Small intestine (tissue), 7 donors: ENCODE measurements around the gene PRRC1. TPM values are rescaled to one million over a fixed set of nuclear protein-coding genes. Genes with fewer than 3 reads are reported as not detected.

Source experiments
- DNase-seq, 2 donors: peaks; one replicate each; pipeline versions ENCODE4 v3.0.0 to v3.0.0-alpha.2; 2013
- FAIRE-seq: peaks from 2 replicates; lab custom pipeline; 2012; peaks lifted over from hg19 to GRCh38; lab: Jason Lieb, UNC
- H3K27ac ChIP-seq, 3 donors: one replicate each; pipeline ENCODE4 v1.5.1; 2013; ENCODE audit warnings: low read length in 2 of 3, mild to moderate bottlenecking in 2 of 3, control low read depth in 1 of 3, inconsistent platforms in 1 of 3, low read depth in 1 of 3, moderate library complexity in 1 of 3
- H3K27me3 ChIP-seq, 3 donors: one replicate each; pipeline ENCODE4 v1.6.1; 2013; ENCODE audit warnings: low read length in 3 of 3, inconsistent platforms in 1 of 3; ENCODE audit not compliant: control insufficient read depth in 3 of 3, insufficient read depth in 3 of 3
- H3K36me3 ChIP-seq, 3 donors: one replicate each; pipeline ENCODE4 v1.6.1; 2013; ENCODE audit warnings: low read length in 3 of 3, inconsistent platforms in 1 of 3, low read depth in 1 of 3, mild to moderate bottlenecking in 1 of 3, moderate library complexity in 1 of 3; ENCODE audit not compliant: control insufficient read depth in 3 of 3, insufficient read depth in 2 of 3
- H3K4me1 ChIP-seq, 3 donors: one replicate each; pipeline ENCODE4 v1.6.1; 2013; ENCODE audit warnings: low read length in 2 of 3, inconsistent platforms in 1 of 3, low read depth in 1 of 3, mild to moderate bottlenecking in 1 of 3, moderate library complexity in 1 of 3; ENCODE audit not compliant: control insufficient read depth in 3 of 3, insufficient read depth in 2 of 3
- H3K4me3 ChIP-seq, 3 donors: one replicate each; pipeline ENCODE4 v1.5.1; 2013; ENCODE audit warnings: low read length in 3 of 3, control low read depth in 1 of 3, inconsistent platforms in 1 of 3, low read depth in 1 of 3, mild to moderate bottlenecking in 1 of 3, moderate library complexity in 1 of 3
- H3K9me3 ChIP-seq, 2 donors: one replicate each; pipeline ENCODE4 v1.6.1; 2013; ENCODE audit warnings: low read depth in 1 of 2, low read length in 1 of 2; ENCODE audit not compliant: control insufficient read depth in 2 of 2, insufficient read depth in 1 of 2
- WGBS, 3 donors: extraction: QIAGEN DNeasy Blood & Tissue Kit; methylation state at CpG; one replicate each; pipeline ENCODE4 v1.1.7; 2013; 5-methylcytosine and 5-hydroxymethylcytosine counted together
- polyA plus RNA-seq, 4 donors: library from polyadenylated mRNA; stranded (reverse) in 3 of 4; unstranded in 1 of 4; fragments of 200-250 nt in 3 of 4; fragments of 120-200 nt in 1 of 4; gene quantifications; one replicate each; pipeline versions ENCODE4 v1.2.1 to v1.2.3, GENCODE V29; 2013
- donor health status: healthy with polysubstance abuse.
- donor health status: control.
- donor health status: control.
- donor health status: Bipolar disorder and iron deficiency.
- donor health status: healthy.

PRRC1 gene
- polyA plus RNA-seq, 4 donors = 24.6 to 76.0 (median 41.1) TPM

DNA sequence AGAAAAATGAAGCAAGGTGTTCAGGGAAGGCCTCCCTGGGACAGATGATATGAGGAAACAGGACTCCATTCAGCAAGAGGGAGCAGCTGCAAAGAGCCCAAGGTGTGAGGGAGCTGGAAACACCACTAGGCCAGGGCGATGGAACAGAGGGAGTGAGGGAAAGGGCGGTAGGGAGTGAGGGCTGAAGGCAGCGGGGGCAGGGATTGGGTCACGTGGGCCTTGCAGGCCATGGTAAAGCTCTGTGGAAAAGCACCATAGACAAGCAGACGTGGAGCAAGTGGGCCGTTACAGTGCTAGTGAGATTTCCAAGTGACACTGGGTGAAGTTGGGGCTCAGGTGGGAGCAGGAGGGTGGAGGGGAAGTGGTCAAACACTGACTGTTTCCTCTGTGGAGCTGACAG lies 10.8 kb upstream of the PRRC1 start:
- H3K4me3 ChIP-seq = no peak overlapping the region
- no peak for FAIRE-seq
- H3K27me3 ChIP-seq = no peaks in the 10 kb centered on the region
- DNase-seq = no peak
- 75 to 89% (median 85%) methylated on average over 6 of the region's 6 CpGs for WGBS, 3 donors
- no peaks in the 10 kb centered on the region for H3K4me1 ChIP-seq
- no peak overlapping the region for H3K27ac ChIP-seq
- H3K9me3 ChIP-seq = no peaks in the 10 kb centered on the region
- no peaks in the 10 kb centered on the region for H3K36me3 ChIP-seq

DNA sequence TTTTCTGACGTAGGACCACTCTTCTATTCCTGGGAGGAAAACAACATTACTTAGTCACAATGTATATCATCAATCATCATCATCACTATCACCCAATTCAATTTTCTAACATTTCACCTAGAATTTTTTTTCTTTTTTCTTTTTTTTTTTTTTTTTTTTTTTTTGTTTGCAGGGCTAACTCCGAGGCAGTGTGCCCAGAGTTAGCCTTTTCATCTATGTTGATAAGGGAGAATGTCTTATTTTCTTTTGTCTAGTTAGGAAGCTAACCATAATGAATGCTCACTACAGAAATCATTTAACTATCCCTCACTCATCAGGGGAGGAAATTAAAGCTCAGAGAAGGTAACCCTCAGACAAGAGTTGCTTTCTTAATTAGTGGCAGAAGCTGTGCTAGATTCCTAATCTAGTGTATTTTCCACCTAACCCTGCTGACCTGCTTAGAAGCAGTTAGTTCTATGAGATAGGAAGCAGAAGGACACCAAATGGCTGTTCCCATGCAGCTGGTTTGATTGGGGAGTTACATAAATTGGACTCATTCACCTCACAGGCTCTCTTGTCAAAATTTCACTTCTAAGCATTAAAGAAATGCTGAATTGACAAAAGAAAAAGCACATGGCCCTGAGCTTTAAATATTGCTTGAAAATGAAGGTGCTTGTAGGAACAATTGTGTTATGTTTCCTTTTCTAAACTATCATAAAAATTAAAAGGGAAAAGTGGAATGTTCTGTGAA lies 8.6 kb upstream of the PRRC1 start:
- Histone ChIP-seq H3K4me1 (no peaks in the 10 kb centered on the region), H3K4me3 (no peak overlapping the region), H3K27me3 (no peaks in the 10 kb centered on the region), H3K27ac (no peak overlapping the region), H3K9me3 (no peaks in the 10 kb centered on the region), H3K36me3 (no peaks in the 10 kb centered on the region)
- DNase-seq (no peak), FAIRE-seq (no peak)
- WGBS, 3 donors = 59 to 74% (median 67%) methylated on average over 2 of the region's 2 CpGs

DNA sequence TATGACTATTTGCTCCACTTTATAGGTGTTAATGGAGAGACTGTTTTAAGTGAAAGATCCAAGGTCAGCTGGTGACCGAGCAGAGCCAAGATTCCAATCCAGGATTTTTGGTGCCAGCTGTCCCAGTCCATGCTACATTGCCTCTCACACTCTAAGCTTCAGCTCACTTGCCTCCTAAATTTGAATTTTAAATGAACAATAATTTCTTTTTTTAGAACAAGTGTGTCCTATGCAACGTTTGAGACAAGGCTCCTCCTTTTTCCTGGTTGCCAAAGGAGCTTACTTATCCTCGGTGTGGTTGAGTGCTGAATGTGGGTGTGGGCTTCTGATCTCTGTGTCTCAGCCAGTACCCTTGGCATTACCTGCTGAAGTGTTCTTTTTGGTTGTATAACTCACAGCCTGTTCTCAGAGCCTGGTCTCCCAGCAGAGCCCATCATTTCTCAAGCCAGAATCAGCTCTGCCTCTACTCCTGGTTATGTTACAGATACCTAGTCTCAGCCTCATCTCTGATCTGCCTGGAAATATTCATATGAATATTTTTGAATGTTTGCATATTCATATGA lies 4.0 kb upstream of the PRRC1 start:
- DNase-seq (no peak), FAIRE-seq (no peak)
- Histone ChIP-seq H3K27me3 (no peaks in the 10 kb centered on the region), H3K36me3 (no peaks in the 10 kb centered on the region), H3K27ac (no peak overlapping the region), H3K9me3 (no peaks in the 10 kb centered on the region), H3K4me3 (no peak overlapping the region), H3K4me1 (peaks cover 0 to 3% (median 0%) of the 10 kb centered on the region in 3 donors)
- 41 to 48% (median 44%) methylated on average over 3 of the region's 3 CpGs for WGBS, 3 donors

- Histone ChIP-seq H3K4me1 (peaks cover 0 to 10% (median 7%) of the 10 kb centered on the region in 3 donors), H3K9me3 (no peaks in the 10 kb centered on the region), H3K27ac (no peak overlapping the region), H3K27me3 (no peaks in the 10 kb centered on the region), H3K36me3 (no peaks in the 10 kb centered on the region), H3K4me3 (no peak overlapping the region)
- DNase-seq (no peak), FAIRE-seq (no peak)
- WGBS, 3 donors = 87 to 100% (median 94%) methylated on average over 1 of the region's 1 CpG
Observed at GRCh38 chr5:127514816-127515215, 2.6 kb upstream of the PRRC1 start.

- DNase-seq (no peak), FAIRE-seq (no peak)
- H3K27ac ChIP-seq = no peak overlapping the region
- no peaks in the 10 kb centered on the region for H3K9me3 ChIP-seq
- no peak overlapping the region for H3K4me3 ChIP-seq
- H3K27me3 ChIP-seq = no peaks in the 10 kb centered on the region
- WGBS, 3 donors = 94 to 95% (median 95%) methylated on average over 10 of the region's 10 CpGs
- H3K4me1 ChIP-seq = peaks cover 0 to 10% (median 7%) of the 10 kb centered on the region in 3 donors
- H3K36me3 ChIP-seq = no peaks in the 10 kb centered on the region
Observed at GRCh38 chr5:127515693-127516440, 1.6 kb upstream of the PRRC1 start.

DNA sequence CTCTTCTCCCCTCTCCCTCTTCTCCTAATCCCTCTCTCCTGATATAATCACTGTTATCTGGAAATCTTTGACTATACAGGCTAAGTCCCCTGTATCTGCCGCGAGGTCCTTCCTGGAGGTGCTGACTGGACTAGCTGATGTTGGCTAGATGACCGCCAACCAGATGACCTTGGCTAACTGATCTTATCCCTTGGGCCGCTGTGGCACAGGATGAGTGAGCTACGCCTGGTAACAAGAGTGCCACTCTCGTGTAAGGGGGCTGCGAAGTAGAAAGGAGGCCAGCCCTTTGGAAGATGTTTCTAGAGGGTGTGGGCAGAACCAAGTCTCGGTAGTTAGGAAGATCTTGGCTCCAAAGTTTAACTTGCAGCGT lies 345 bp upstream of the PRRC1 start:
- FAIRE-seq = no peak

GRCh38 chr5:127518319-127518621 lies 830 bp downstream of the PRRC1 start:
- WGBS, 3 donors = 5 to 6% (median 6%) methylated on average over 10 of the region's 10 CpGs
- DNase-seq (no peak), FAIRE-seq (no peak)
- Histone ChIP-seq H3K27ac (peak overlapping the region; percentile 85 to 99 (median 96)), H3K9me3 (peaks cover 0 to 6% of the 10 kb centered on the region in 2 donors), H3K4me1 (peaks cover 0 to 10% (median 7%) of the 10 kb centered on the region in 3 donors), H3K4me3 (peak overlapping the region; percentile 67 to 99 (median 99)), H3K36me3 (peaks cover 0 to 10% (median 6%) of the 10 kb centered on the region in 3 donors), H3K27me3 (no peaks in the 10 kb centered on the region)

More for the DNA sequence above, 345 bp upstream of the PRRC1 start:
- Histone ChIP-seq H3K36me3 (peaks cover 0 to 2% (median 1%) of the 10 kb centered on the region in 3 donors), H3K27me3 (no peaks in the 10 kb centered on the region), H3K4me3 (peak overlapping the region; percentile 48 to 99 (median 67)), H3K27ac (peak overlapping the region in 2 of 3 donors; percentile 24 to 48), H3K9me3 (peaks cover 0 to 6% of the 10 kb centered on the region in 2 donors), H3K4me1 (peaks cover 0 to 10% (median 7%) of the 10 kb centered on the region in 3 donors)
- DNase-seq = no peak
- 6 to 14% (median 14%) methylated on average over 9 of the region's 9 CpGs for WGBS, 3 donors

DNA sequence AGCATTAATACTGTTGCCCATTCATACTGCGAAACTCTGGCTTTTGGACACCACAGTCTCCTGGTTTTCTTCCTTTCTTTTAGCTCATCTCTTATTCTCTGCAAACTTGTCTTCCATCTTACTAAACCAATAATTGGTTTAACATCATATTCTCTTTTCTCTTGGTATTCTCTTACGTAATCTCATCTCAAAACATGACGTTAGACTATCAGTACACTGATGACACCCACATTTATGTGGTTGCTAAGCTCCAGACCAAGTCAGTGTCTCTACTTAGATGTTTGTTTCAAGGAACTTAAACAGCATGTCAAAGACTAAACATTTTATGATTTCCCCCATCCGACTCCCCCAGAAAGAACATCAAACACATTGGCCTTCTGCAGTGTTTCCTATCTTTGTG lies 2.1 kb downstream of the PRRC1 start:
- DNase-seq = no peak

More for the DNA sequence above, 2.1 kb downstream of the PRRC1 start:
- Histone ChIP-seq H3K4me3 (no peak overlapping the region), H3K9me3 (peaks cover 0 to 6% of the 10 kb centered on the region in 2 donors), H3K36me3 (peaks cover 3 to 18% (median 8%) of the 10 kb centered on the region in 3 donors), H3K4me1 (peaks cover 0 to 10% (median 7%) of the 10 kb centered on the region in 3 donors), H3K27me3 (no peaks in the 10 kb centered on the region), H3K27ac (no peak overlapping the region)
- 84 to 87% (median 84%) methylated on average over 4 of the region's 4 CpGs for WGBS, 3 donors
- no peak for FAIRE-seq
